MM.1S (cell line): ENCODE measurements around the gene SLC29A3.
A peak's percentile ranks its signal among the peaks of the same experiment; 100 is the strongest.

ENCODE experiments used
- DNase-seq: peaks from one replicate; pipeline ENCODE4 v3.0.0-alpha.2; 2015
- H2AFZ ChIP-seq: fragments of 300-600 bp; sonication (generic); 2 replicates; pipeline ENCODE4 v1.6.0; 2016; ENCODE audit warnings: antibody characterized with exemption, low read length
- H3F3A ChIP-seq: fragments of 300-600 bp; sonication (generic); 2 replicates; pipeline ENCODE4 v1.6.1; 2016; ENCODE audit warnings: mild to moderate bottlenecking, antibody characterized with exemption, low read length, moderate library complexity, mixed read lengths; ENCODE audit not compliant: insufficient read depth
- H3K27ac ChIP-seq: fragments of 300-600 bp; sonication (generic); 2 replicates; pipeline ENCODE4 v1.5.1; 2016; ENCODE audit warnings: mild to moderate bottlenecking, low read length
- H3K27me3 ChIP-seq: fragments of 300-600 bp; sonication (generic); replicated peaks from 2 replicates; pipeline ENCODE4 v1.6.0; 2016; ENCODE audit warnings: low read length; ENCODE audit not compliant: insufficient read depth
- H3K36me3 ChIP-seq: fragments of 300-600 bp; sonication (generic); replicated peaks from 2 replicates; pipeline ENCODE4 v1.6.1; 2016; ENCODE audit warnings: mild to moderate bottlenecking, low read length, mixed read lengths; ENCODE audit not compliant: insufficient read depth
- H3K4me1 ChIP-seq: fragments of 300-600 bp; sonication (generic); 2 replicates; pipeline ENCODE4 v1.6.1; 2016; ENCODE audit warnings: low read length, mixed read lengths
- H3K4me2 ChIP-seq: fragments of 300-600 bp; sonication (generic); 2 replicates; pipeline ENCODE4 v1.6.0; 2016; ENCODE audit warnings: low read depth, low read length
- H3K4me3 ChIP-seq: fragments of 300-600 bp; sonication (generic); 2 replicates; pipeline ENCODE4 v1.5.1; 2016; ENCODE audit warnings: low read length, mixed read lengths
- H3K79me2 ChIP-seq: fragments of 300-600 bp; sonication (generic); 2 replicates; pipeline ENCODE4 v1.6.1; 2016; ENCODE audit warnings: mixed run types, low read length, mixed read lengths
- H3K9ac ChIP-seq: fragments of 300-600 bp; sonication (generic); 2 replicates; pipeline ENCODE4 v1.6.1; 2016; ENCODE audit warnings: low read length, mixed read lengths
- H3K9me2 ChIP-seq: fragments of 300-600 bp; sonication (generic); replicated peaks from 2 replicates; pipeline ENCODE4 v1.6.1; 2016; ENCODE audit warnings: mild to moderate bottlenecking, low read length, mixed read lengths; ENCODE audit not compliant: insufficient read depth
- H3K9me3 ChIP-seq: fragments of 300-600 bp; sonication (generic); replicated peaks from 2 replicates; pipeline ENCODE4 v1.6.1; 2016; ENCODE audit warnings: mild to moderate bottlenecking, low read length, mixed read lengths; ENCODE audit not compliant: insufficient read depth
- H4K20me1 ChIP-seq: fragments of 300-600 bp; sonication (generic); 2 replicates; pipeline ENCODE4 v1.6.1; 2016; ENCODE audit warnings: mild to moderate bottlenecking, low read length, moderate library complexity, mixed read lengths; ENCODE audit not compliant: insufficient read depth
- EZH2 ChIP-seq: fragments of 300-600 bp; sonication (generic); optimal IDR thresholded peaks from 2 replicates; pipeline ENCODE3; 2017; ENCODE audit warnings: low read depth, mild to moderate bottlenecking, antibody characterized with exemption, low read length, mixed read lengths
- EZH2phosphoT487 ChIP-seq: fragments of 300-600 bp; sonication (generic); IDR thresholded peaks from 2 replicates; pipeline ENCODE4 v1.6.1; 2018; ENCODE audit warnings: antibody characterized with exemption, low read length
- TF ChIP-seq, protein P1 (sequence below): fragments of 300-600 bp; sonication (generic); IDR thresholded peaks from 2 replicates; pipeline ENCODE4 v1.5.1; 2016; ENCODE audit warnings: antibody characterized with exemption, low read length, mixed read lengths

The SLC29A3 gene

GRCh38 chr10:71372882-71373495 is 53.9 kb downstream of the SLC29A3 start:
- Histone ChIP-seq H3F3A (peaks cover 24% of the 10 kb centered on the region), H3K27ac (peak overlapping the region; percentile 90), H3K79me2 (no peaks in the 10 kb centered on the region), H3K9ac (peak overlapping the region; percentile 45; the same call in 1 of the 2 replicates), H2AFZ (peak overlapping the region; percentile 47), H3K27me3 (no peaks in the 10 kb centered on the region), H3K9me2 (no peaks in the 10 kb centered on the region), H3K4me1 (peaks cover 38% of the 10 kb centered on the region), H3K4me3 (no peak overlapping the region), H3K36me3 (no peaks in the 10 kb centered on the region), H3K9me3 (no peaks in the 10 kb centered on the region), H3K4me2 (peak overlapping the region; percentile 50), H4K20me1 (no peaks in the 10 kb centered on the region)
- TF ChIP-seq, protein P1, sequence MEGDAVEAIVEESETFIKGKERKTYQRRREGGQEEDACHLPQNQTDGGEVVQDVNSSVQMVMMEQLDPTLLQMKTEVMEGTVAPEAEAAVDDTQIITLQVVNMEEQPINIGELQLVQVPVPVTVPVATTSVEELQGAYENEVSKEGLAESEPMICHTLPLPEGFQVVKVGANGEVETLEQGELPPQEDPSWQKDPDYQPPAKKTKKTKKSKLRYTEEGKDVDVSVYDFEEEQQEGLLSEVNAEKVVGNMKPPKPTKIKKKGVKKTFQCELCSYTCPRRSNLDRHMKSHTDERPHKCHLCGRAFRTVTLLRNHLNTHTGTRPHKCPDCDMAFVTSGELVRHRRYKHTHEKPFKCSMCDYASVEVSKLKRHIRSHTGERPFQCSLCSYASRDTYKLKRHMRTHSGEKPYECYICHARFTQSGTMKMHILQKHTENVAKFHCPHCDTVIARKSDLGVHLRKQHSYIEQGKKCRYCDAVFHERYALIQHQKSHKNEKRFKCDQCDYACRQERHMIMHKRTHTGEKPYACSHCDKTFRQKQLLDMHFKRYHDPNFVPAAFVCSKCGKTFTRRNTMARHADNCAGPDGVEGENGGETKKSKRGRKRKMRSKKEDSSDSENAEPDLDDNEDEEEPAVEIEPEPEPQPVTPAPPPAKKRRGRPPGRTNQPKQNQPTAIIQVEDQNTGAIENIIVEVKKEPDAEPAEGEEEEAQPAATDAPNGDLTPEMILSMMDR: no peak
- TF ChIP-seq EZH2 (no peak), EZH2phosphoT487 (no peak)
- DNase-seq: peak; percentile 48

GRCh38 chr10:71374481-71375233 is 55.6 kb downstream of the SLC29A3 start:
- H3K4me2 ChIP-seq: no peak overlapping the region
- no peaks in the 10 kb centered on the region for H3K9me3 ChIP-seq
- H2AFZ ChIP-seq: no peak overlapping the region
- H3K79me2 ChIP-seq: no peaks in the 10 kb centered on the region
- no peak for TF ChIP-seq EZH2phosphoT487
- TF ChIP-seq, protein P1: no peak
- TF ChIP-seq EZH2: no peak
- no peaks in the 10 kb centered on the region for H4K20me1 ChIP-seq
- no peak overlapping the region for H3K9ac ChIP-seq
- no peak overlapping the region for H3K4me3 ChIP-seq
- H3K27ac ChIP-seq: no peak overlapping the region
- no peaks in the 10 kb centered on the region for H3K27me3 ChIP-seq
- H3K36me3 ChIP-seq: no peaks in the 10 kb centered on the region
- DNase-seq: no peak
- peaks cover 48% of the 10 kb centered on the region for H3K4me1 ChIP-seq
- peaks cover 27% of the 10 kb centered on the region for H3F3A ChIP-seq
- no peaks in the 10 kb centered on the region for H3K9me2 ChIP-seq

- H3K79me2 ChIP-seq: no peaks in the 10 kb centered on the region
- no peaks in the 10 kb centered on the region for H3K36me3 ChIP-seq
- TF ChIP-seq, protein P1: no peak
- TF ChIP-seq EZH2phosphoT487 (no peak), EZH2 (no peak)
- H3K9me3 ChIP-seq: no peaks in the 10 kb centered on the region
- no peak overlapping the region for H3K4me2 ChIP-seq
- H2AFZ ChIP-seq: no peak overlapping the region
- H3K27ac ChIP-seq: no peak overlapping the region
- no peak for DNase-seq
- no peak overlapping the region for H3K9ac ChIP-seq
- H3K4me3 ChIP-seq: no peak overlapping the region
- peaks cover 48% of the 10 kb centered on the region for H3K4me1 ChIP-seq
- no peaks in the 10 kb centered on the region for H3K9me2 ChIP-seq
- H3F3A ChIP-seq: peaks cover 27% of the 10 kb centered on the region
- no peaks in the 10 kb centered on the region for H3K27me3 ChIP-seq
- H4K20me1 ChIP-seq: no peaks in the 10 kb centered on the region
Observed at GRCh38 chr10:71375952-71376351, 56.9 kb downstream of the SLC29A3 start.
